UCSD-AML1 (cell line): ENCODE measurements around the gene MRPL23.

Experiments used
- DNase-seq: peaks from one replicate; lab custom pipeline; 2025; ENCODE audit not compliant: unreplicated experiment; lab: John Stamatoyannopoulos, UW

Gene MRPL23

DNA sequence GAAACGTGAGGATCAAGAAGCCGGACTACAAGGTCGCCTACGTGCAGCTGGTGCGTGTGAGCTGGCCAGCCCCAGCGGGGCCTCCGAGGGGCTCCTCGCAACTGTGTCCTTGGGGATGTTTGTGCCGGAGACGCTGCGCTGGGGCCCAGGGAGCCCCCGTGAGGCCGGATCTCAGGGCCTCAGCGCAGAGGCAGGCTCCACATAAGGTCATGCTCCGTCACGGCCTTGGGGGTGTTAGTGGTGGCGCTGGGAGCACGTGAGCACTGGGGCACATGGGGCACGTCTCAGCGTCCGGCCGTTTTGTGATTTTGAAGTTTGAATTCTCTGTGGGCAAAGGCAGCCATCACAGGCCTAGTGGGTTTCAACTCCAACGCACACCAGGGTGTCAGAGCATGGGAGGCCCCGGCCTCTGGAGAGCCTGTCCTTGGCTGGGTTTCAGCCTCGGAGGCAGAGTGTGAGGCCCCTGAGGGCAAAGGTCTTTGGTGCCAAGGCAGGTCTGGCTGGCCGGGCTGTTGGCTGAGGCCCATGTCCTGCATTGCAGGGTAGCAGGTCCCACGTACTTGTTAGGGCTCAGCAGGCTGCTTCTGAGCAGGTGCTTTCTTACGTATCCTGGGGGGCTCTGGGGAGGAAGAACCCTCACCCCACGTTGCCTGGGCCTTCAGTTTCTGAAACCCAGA, 5.8 kb downstream of the MRPL23 start:
- no peak for DNase-seq

DNA sequence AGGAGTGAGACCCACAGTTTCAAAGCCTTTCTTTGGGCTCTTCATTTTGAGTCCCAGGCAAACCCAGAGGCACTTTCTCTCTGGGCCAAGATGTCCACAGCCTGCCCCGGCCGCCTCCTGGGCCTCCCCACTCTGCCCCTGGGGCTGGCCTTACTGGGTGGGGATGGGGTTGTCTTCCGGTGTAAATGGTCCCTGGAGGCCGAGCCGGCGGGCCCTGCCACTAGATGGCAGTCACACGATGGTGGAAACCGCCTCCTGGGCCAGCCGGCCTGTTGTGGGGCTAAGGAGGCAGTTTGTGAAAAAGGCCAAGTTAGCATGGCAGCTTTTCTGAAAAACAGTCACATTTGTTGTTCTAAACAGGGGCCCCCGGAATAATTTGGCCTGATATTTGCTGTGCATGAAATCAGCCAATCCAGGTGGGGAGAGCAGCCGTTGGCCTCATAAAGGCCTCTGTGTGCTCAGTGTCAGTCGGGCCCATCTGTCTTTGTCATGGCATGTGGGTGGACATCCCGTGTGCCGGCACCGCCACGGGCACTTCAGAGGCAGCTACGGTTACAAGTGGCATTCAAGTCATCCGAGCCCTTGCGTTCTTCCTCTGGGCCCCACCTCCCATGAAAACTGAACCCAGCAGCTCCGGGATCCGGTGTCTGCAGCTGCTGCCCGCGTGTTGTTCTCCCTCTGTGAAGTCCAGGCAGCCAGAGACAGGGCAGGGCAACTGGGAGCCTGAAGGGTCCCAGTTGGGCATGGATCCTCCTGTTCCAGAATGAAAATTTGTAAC, 6.5 kb downstream of the MRPL23 start:
- no peak for DNase-seq

DNA sequence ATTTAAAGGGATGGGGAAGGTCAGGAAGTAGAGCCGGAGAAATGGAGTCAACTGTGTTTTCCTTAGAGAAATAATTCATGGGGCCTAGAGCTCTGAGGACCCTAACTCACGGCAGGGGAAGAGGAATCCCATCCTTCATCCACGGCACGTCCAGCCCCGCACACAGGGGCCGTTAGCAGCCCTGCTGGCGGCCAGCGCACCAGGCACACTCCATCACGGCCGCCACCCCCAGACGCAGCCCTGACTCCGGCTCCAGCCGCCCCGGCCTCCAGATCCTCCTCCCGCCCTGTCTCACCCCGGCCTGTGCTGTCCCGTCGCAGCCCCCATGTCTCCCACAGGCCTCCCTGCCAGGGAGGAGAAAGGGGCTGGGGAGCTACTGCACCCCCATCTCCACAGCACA, 11.2 kb downstream of the MRPL23 start:
- DNase-seq = no peak

DNA sequence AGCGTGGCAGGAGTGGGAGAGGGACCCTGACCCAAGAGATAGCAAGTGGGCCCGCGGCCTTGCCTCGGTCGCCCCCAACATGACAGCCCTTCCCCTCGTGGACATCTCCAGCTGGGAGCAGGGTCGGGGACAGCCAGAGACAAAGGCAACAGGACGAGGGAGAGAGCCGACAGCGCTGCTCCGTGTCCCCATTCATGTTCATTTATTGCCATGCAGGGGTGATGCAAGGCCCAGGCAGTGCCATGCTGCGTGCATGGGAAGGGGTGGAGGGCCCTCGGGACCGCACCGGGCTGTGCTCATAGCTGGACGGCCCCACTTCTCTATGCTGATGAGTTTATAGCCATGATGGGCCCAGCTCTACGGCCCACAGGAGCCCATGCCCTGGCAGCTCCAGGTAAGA, 12.7 kb downstream of the MRPL23 start:
- DNase-seq = no peak

DNA sequence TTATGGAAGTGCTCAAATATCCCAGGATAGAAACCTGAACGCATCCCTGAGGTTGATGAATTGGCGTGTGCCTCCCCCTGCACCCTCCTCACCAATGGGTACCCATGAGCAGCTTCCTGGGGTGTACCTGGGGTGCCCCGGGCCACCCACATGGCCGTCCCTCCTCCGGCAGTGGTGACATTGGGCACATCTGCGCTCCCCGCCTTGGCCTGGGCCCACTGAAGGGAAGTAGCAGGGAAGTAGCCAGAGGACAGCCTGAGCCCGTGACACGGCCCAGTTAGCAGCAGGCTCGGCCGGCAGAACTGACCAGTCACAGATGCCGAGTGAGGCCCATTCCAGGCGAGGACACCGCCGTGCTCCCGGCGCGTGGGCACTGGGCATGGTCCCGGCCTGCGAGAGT, 16.7 kb downstream of the MRPL23 start:
- DNase-seq = no peak

DNA sequence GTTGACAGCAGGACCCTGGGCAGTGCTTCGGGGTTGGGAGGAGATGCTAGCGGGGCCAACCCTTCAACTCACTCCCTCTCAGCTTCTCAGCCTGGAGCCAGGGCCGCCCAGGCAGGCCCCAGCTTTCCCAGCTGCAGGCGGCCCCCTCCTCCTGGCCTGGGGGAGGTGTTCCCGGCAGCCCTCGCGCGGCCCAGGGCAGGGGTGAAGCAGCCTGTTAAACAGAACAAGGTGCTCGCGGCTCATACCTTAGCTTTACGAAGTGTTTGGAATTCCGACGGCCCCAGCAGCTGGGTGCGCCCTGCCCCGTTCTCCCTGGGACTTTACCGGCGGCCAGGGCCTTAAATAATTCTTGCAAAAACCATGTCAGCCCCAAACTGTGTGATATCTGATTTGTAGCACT, 17.2 kb downstream of the MRPL23 start:
- no peak for DNase-seq

DNA sequence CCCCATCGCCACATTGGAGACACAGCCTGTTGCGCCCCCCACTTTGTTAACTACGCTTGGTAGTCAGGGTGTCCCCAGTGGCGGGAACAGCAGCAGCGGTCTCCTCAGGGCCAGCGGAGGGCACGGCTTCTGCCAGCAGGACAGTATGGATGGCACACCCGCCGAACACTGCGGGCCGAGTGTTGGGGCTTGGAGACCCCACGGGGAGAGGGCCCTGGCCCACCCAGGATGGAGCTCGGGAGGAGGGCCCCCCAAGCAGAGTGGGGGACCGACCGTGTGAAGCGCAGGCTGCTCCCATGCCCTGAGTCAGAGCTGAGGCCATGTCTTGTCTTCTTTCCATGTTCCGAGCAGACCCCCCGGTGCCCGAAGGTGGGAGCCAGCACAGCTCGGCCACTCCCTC, 17.8 kb downstream of the MRPL23 start:
- DNase-seq = no peak

DNA sequence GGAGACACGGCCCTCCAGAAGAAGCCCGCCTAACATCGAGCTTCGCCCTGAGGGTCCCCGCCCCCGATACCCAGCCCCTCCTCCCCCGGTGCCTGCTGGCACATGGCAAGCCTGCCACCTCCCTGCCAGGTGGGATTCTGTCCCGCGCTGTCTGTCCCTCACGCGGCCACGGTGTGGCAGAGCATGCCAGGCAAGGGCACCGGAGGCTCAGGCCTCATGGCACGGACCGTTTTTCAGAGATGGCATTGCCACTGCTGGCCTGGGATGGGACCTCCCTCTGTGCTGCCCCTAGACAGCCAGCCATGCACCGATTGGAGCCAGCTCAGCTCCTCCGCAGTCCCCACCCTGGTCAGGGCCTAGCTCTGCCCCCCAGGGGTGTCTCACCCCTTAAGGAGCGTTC, 19.4 kb downstream of the MRPL23 start:
- DNase-seq = no peak

DNA sequence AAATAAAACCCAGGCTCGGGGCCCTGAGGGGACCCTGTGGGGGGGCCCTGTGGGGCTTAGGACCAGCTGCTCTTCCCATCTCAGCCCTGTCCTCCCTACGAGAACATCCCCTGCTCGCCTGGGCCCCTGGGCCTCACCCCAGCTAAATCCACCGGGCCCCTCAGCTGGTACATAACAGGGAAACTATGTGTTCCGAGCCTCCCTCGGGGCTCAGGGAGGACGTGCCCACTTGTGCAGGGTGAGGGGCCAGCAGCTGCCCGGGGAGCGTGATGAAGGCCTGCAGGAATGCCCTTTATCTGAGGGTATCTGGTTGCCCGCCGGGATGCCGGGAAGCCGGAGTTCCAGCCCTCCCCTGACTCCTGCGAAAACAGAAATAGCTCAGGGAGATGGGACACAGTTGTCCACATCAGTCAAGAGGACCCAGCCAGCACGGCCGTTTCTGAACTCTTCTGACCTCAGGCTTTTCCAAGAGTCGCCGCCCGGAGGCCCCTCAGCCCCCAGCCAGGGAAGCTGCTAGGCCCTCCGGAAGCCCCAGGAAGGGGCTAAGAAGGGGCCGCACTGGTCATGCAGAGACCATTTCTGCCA, 20.6 kb downstream of the MRPL23 start:
- DNase-seq = no peak

DNA sequence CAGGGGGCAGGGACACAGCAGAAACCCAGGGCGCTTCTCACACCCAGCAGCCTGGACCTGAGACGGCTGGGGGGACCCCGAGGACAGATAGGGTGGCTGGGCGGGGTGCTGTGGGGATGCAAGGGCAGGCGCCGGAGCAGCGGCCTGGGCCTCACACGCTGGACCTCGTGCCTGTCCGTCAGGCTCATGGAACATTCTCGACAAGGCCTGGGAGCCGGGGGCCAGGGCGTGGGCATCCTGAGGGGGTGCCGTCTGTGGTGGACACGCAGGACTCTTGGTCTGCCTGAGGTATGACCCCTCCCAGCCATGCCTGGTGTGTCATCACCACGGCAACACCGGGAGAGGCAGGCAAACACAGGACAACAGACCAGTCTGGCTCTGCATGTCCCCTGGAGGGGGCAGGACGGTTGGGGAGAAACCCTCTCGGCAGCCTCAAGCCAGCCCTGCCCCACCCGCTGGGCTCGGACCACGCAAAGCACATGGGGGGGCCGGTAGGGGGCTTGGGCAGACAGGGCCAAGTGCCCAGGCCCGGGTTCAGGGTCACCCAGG, 21.4 kb downstream of the MRPL23 start:
- no peak for DNase-seq

DNA sequence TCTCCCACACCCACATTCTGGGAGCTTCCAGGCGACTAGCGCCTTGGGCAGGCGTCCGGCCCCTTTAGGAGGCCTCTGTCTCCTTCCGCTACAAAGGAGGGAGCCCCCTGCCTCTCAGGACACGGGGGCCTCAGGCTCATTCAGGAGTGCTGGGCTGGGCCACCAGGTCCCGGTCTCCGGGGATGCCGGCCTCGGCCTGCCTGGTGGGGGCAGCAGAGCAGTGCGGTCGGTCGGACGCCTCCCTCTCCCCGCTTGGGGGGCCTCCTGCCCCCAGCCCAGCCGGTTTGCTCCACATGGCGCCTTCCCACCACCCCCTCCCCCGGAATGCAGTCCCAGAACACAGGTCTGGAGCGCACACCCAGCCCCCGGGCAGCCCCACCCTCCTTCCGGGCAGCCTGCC, 21.9 kb downstream of the MRPL23 start:
- no peak for DNase-seq

DNA sequence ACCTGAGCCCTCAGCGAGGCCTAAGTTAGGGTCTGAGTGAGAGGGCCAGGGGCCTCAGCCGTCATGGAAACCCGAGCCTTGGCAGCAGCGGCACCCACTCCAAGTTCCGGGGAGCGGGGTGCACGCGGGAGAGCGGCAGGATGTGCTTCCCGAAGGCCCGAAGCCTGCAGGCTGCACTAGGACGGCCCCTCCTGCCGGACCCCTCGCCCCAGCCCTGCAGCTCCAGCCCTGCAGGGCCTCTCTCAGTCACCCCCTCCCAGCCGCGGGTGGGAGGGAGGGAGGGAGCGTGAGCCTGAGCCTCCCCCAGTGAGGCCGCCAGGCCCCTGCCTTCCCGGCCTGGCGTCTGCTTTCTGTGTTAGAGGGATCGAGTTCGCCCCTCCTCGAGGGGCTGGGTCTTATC, 22.6 kb downstream of the MRPL23 start:
- no peak for DNase-seq

DNA sequence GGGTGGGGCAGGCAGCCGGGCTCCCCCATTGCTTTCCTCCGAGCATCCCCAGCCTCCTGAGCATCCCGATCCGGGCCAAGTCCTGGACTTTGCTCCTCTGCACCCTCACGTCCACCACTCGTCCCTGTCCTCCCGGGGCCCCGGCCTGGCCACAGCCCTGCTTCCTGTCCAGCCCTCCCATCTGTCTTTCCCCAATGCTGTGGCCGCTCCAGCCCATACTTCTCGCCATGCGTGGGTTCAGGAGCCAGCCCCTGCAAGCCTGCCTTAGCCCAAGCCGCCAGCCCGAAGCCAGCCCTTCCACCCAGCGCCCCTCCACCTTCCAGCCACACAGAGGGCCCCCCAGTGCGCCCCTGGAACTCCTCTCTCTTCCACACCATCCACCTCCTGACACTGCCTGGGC, 23.8 kb downstream of the MRPL23 start:
- no peak for DNase-seq

DNA sequence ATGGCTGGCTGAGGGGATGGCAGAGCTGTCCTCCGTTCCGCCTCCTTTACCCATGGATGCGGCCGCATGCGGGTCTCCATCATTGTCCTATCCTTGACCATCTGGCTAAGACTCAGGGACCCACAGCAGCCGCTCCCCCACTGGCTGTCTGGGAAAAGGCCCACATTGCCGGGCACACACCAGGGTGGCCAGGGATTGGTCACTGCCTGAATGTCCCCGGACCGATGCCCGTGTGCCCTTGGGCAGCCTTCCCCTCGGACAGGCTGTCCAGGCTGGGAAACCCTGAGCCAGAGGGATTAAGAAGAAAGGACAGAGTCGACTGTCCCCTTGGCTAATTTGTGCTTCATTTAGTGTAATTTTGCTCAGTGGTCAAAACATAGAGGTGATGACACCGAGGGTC, 28.1 kb downstream of the MRPL23 start:
- no peak for DNase-seq

DNA sequence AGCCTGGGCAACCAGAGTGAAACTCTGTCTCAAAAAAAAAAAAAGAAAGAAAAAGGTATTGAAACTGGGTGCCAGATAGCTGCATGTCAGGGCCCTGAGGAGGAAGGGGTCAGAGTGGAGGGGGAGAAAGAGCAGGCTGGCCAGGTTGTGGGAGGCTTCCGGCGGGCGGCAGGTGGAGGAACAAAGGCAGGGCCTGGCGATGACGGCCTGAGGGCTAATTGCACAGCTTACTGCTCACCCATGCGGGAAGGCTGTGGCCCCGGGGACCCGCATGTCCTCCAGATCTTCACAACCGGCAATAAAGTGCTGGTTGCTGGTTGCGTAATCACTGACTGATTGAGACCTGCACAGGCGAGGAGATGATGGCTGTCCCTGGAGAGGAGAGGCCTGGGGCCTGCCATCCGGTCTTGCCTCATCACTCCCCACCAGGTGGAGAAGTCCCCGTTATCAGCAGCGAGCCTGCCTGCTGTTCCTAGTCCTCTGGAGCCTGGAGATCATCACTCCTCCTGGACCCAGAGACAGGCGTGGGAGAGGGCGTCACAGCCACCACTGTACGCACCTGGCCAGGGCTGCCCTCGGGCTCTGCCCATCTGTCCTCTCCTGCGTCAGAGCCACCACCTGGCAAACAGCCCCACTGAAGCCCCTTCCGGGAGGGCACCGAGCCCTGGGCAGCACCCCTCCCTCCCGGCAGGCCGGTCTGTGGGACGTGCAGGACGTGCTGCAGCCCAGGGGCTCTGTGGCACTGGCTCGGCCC, 31.8 kb downstream of the MRPL23 start:
- DNase-seq = no peak

DNA sequence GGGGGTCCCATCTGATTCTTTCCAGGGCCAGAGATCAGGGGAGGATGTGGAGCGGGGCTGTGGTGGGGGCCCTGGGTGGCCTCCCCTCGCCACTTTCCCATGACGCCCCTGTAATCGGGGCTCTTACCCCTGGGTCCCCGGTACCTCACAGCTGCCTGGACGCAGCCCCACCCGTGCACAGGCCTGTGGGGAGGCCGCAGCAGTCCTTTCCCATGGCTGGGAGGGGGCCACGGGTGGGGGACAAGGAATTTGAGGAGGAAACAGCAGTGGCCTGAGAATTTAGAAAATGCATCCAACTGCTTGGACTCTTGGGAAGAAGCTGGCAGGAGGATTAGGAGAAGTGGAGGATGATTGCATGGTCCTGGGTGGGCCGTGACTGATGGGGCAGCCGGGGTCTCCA, 32.5 kb downstream of the MRPL23 start:
- DNase-seq = no peak

DNA sequence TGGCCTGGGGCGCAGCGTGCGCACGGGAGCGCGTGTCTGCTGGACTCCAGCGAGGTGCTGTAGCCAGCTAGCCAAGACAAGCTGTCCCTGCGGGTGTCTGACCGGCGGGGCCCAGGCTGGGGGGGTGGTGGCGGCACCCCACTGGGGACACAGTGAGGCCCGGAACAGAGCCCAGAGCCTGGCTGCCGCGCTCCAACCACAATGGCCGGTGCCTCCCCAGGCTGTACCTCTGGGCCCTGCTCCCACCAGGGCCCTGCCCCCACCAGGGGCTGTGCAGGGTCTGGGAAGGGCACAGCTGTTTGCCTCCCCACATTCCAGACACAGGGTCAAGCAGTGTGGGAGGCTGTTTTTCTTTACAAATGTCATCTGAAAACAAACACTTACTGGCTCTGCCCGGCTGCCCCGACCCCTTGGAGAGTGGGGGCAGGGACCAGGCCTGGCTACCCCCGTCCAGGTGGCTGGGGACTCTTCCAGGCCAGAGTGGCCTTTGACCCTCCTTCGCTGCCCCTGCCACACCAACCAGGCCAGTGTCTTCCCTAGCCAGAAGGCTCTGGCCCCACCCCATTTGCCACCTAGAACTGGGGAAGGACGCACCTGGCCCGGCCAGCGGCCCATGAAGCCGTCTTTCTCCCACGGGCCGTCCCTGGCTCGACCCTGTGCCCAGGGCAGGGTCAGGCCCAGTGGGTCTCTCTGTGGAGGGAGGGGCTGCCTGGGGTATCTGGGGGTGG, 35.9 kb downstream of the MRPL23 start:
- DNase-seq = no peak

DNA sequence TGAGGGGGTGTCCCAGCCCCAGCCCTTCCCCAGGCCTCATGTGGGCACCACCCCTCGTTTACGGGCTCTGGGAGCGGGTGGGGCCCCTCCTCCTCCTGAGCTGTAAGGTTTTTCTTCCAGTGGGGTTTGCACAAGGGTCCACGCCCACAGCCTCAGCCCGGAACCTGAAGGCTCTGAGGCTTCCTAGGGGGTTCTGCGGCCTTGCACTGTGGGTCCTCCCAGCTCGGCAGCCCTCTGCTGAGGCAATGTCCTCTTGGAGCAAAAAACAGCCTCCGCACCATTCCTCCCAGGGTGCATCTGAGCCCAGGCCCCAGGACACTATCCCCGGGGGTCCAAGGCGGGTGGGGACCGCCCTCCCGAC, 36.4 kb downstream of the MRPL23 start:
- DNase-seq = no peak

DNA sequence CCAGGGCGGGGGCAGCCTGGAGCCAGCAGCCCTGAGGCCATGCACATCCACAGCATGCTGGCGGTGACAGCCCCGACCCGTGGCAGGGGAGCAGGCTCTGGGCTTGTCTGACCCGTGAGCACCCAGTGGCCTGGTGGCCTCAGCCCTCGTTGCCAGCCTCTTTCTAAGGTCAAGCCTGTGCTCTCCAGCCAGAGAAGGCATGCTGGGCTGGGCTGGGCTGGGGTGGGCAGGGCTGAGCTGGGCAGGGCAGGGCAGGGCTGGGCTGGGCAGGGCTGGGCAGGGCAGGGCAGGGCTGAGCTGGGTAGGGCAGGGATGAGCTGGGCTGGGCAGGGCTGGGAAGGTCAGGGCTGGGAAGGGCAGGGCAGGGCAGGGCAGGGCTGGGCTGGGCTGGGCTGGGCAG, 39.9 kb downstream of the MRPL23 start:
- DNase-seq = no peak

DNA sequence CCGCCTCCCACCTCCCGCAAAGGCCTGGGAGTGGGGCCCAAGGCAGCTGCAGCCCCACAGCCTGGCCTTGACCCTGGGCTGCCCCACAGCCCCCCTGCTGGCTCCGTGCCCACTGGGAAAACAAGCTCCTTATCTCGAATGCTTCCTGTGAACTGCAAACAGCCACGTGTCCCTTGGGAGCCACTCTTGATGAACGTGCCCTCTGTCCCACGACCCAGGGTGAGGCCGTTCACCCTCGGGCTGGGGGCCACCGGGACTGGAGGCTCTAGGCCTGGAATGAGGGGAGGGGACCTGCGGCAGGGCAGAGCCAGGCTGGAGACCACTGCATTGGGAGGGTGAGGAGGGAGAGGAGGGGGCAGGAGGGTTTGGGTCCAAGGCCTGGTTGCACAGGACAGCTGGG, 41.0 kb downstream of the MRPL23 start:
- no peak for DNase-seq
